A549 (cell line): ENCODE measurements around the gene TC2N.

ENCODE experiments used
- BHLHE40 ChIP-seq: IDR thresholded peaks from 2 replicates; pipeline ENCODE4 v1.6.1; 2012; ENCODE audit warnings: low read depth, low read length, inconsistent platforms
- CTCF ChIP-seq: fragments of >200 bp; sonication (Bioruptor Twin); formaldehyde crosslinking; IDR thresholded peaks from 3 replicates; pipeline ENCODE4 v1.5.1; 2016
- ELK1 ChIP-seq: fragments of 150-350 bp; IDR thresholded peaks from 2 replicates; pipeline ENCODE4 v1.6.1; 2014; ENCODE audit warnings: low read depth, mild to moderate bottlenecking, low read length
- HEYL ChIP-seq: fragments of 250-450 bp; sonication (Bioruptor Pico); IDR thresholded peaks from 2 replicates; pipeline ENCODE4 v1.8.0; 2021; ENCODE audit warnings: mild to moderate bottlenecking, moderate library complexity
- MAFK ChIP-seq: fragments of 450-650 bp; IDR thresholded peaks from 2 replicates; pipeline ENCODE4 v1.6.1; 2014; ENCODE audit not compliant: partially characterized antibody
- MYC ChIP-seq: IDR thresholded peaks from 2 replicates; pipeline ENCODE4 v1.6.1; 2012; ENCODE audit warnings: mild to moderate bottlenecking, inconsistent platforms, low read length, improper control_type of control experiment, borderline replicate concordance
- PHF8 ChIP-seq: fragments of 200-600 bp; sonication (generic); IDR thresholded peaks from 2 replicates; pipeline ENCODE4 v1.6.1; 2016; ENCODE audit warnings: low read depth, mild to moderate bottlenecking, antibody characterized with exemption, moderate library complexity, borderline replicate concordance
- POLR2A ChIP-seq: IDR thresholded peaks from 2 replicates; pipeline ENCODE4 v1.6.1; 2012; ENCODE audit warnings: mild to moderate bottlenecking, low read length
- POLR2AphosphoS2 ChIP-seq: conservative IDR thresholded peaks from 2 replicates; pipeline ENCODE4 v1.6.1; 2012; ENCODE audit warnings: low read length, improper control_type of control experiment, inconsistent platforms
- REST ChIP-seq: fragments of 200-600 bp; sonication (generic); IDR thresholded peaks from 2 replicates; pipeline ENCODE4 v1.6.1; 2016; ENCODE audit warnings: antibody characterized with exemption, mild to moderate bottlenecking, moderate library complexity
- RFX5 ChIP-seq: fragments of 450-650 bp; IDR thresholded peaks from 2 replicates; pipeline ENCODE4 v1.7.1; 2014; ENCODE audit warnings: antibody characterized with exemption, mild to moderate bottlenecking, moderate library complexity
- USF2 ChIP-seq: fragments of 450-650 bp; IDR thresholded peaks from 2 replicates; pipeline ENCODE4 v1.6.1; 2014; ENCODE audit warnings: antibody characterized with exemption

GRCh38 chr14:91889477-91890211 lies 22.3 kb upstream of the TC2N start:
- TF ChIP-seq BHLHE40 (no peak), MAFK (no peak), USF2 (no peak), RFX5 (no peak), CTCF (no peak), POLR2AphosphoS2 (no peak), POLR2A (no peak), MYC (no peak), PHF8 (no peak), HEYL (CRISPR knock-in tag) (no peak), ELK1 (no peak), REST (no peak)
